Immature natural killer cell (primary cell): ENCODE results near the gene FILIP1L. TPM values are rescaled to one million over a fixed set of nuclear protein-coding genes. Genes with fewer than 3 reads are reported as not detected.
A peak's percentile ranks its signal among the peaks of the same experiment; 100 is the strongest.

Source experiments
- DNase-seq, 3 donors: peaks; one replicate each; pipeline ENCODE4 v3.0.0; 2022; ENCODE audit warnings: mixed read lengths in 1 of 3
- H3K27ac Mint-ChIP-seq, 6 donors: one replicate each; pipeline ENCODE4 v1.8.0; 2020; ENCODE audit warnings: mixed read lengths in 6 of 6, mild to moderate bottlenecking in 5 of 6, inconsistent platforms in 4 of 6, moderate library complexity in 3 of 6
- H3K27me3 Mint-ChIP-seq, 3 donors: one replicate each; pipeline ENCODE4 v1.8.0; 2020 to 2021; ENCODE audit warnings: low read depth in 3 of 3, mild to moderate bottlenecking in 3 of 3, mixed read lengths in 3 of 3, moderate library complexity in 3 of 3, inconsistent platforms in 1 of 3
- H3K36me3 Mint-ChIP-seq, 3 donors: one replicate each; pipeline ENCODE4 v1.8.0; 2020; ENCODE audit warnings: mixed read lengths in 3 of 3, inconsistent platforms in 2 of 3, mild to moderate bottlenecking in 2 of 3
- H3K4me1 Mint-ChIP-seq, 2 donors: one replicate each; pipeline ENCODE4 v1.8.0; 2020; ENCODE audit warnings: inconsistent platforms in 2 of 2, mild to moderate bottlenecking in 2 of 2, mixed read lengths in 2 of 2, moderate library complexity in 1 of 2
- H3K4me3 Mint-ChIP-seq, 5 donors: one replicate each; pipeline ENCODE4 v1.8.0; 2020; ENCODE audit warnings: mild to moderate bottlenecking in 5 of 5, mixed read lengths in 5 of 5, inconsistent platforms in 3 of 5, moderate library complexity in 3 of 5
- H3K9me3 Mint-ChIP-seq, 6 donors: one replicate each; pipeline ENCODE4 v1.8.0; 2020; ENCODE audit warnings: mild to moderate bottlenecking in 6 of 6, mixed read lengths in 6 of 6, inconsistent platforms in 4 of 6, moderate library complexity in 3 of 6
- polyA plus RNA-seq, 3 donors: library from polyadenylated mRNA; unstranded; fragments of 300-500 nt; fragmentation: Illumina TruSeq; gene quantifications; one replicate each; pipeline ENCODE4 v1.2.3, GENCODE V29; 2021

The FILIP1L gene
- polyA plus RNA-seq, 3 donors from 2014 or later = 0.09 TPM; not detected in 2

- no peak overlapping the region for H3K27ac Mint-ChIP-seq
- H3K27me3 Mint-ChIP-seq = no peaks in the 10 kb centered on the region
- no peaks in the 10 kb centered on the region for H3K4me1 Mint-ChIP-seq
- H3K36me3 Mint-ChIP-seq = no peaks in the 10 kb centered on the region
- H3K9me3 Mint-ChIP-seq = no peaks in the 10 kb centered on the region
- H3K4me3 Mint-ChIP-seq = no peak overlapping the region
- no peak for DNase-seq
These were observed 85.2 kb downstream of the FILIP1L start for GRCh38 chr3:100029052-100029451.

DNA sequence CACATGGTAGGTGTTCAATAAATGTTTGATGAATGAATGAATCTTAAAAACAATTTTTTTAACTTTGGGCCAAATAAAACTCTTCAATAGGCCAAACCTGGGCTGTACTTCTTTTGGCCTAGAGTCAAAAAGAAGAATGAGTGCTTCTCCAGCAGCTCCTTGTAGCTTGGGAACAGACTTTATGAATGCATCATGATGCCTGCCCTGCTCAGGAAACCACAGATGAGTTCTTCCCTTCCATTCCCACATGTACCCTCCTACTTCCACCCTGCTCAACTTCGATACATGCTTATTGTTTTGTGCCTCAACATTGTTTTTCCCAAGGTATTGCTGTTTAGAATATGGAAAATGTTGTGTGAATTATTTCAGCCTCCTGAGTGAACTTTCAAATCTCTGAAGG lies 87.0 kb downstream of the FILIP1L start:
- Mint-ChIP-seq H3K4me1 (no peaks in the 10 kb centered on the region), H3K9me3 (no peaks in the 10 kb centered on the region), H3K36me3 (no peaks in the 10 kb centered on the region), H3K4me3 (no peak overlapping the region), H3K27me3 (no peaks in the 10 kb centered on the region), H3K27ac (no peak overlapping the region)
- no peak for DNase-seq

GRCh38 chr3:100024520-100025303 lies 89.6 kb downstream of the FILIP1L start:
- Mint-ChIP-seq H3K4me3 (no peak overlapping the region), H3K27ac (no peak overlapping the region), H3K27me3 (no peaks in the 10 kb centered on the region), H3K9me3 (no peaks in the 10 kb centered on the region), H3K36me3 (no peaks in the 10 kb centered on the region), H3K4me1 (no peaks in the 10 kb centered on the region)
- DNase-seq = no peak

- no peaks in the 10 kb centered on the region for H3K4me1 Mint-ChIP-seq
- no peak overlapping the region for H3K4me3 Mint-ChIP-seq
- no peaks in the 10 kb centered on the region for H3K36me3 Mint-ChIP-seq
- H3K9me3 Mint-ChIP-seq = no peaks in the 10 kb centered on the region
- no peak overlapping the region for H3K27ac Mint-ChIP-seq
- no peaks in the 10 kb centered on the region for H3K27me3 Mint-ChIP-seq
- DNase-seq = no peak
These were observed 90.7 kb downstream of the FILIP1L start for GRCh38 chr3:100023595-100023994.

DNA sequence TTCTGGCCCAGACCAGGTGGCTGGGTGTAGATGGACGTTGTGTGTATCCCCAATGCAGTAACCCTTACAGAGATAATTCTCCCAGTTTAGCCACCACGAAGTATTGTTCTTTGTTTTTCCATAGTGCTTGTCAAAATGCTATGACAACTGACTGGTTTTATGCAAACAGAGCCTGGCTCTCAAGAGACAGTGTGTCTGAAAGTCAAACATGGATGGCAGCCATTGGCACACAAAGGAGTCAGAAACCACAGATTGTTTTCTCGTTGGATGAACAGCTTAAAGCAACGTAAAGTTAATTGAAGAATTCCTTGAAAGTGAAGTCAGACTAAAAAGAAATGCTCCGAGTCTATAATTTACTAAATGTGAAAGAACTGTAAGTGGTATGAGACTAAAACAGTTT lies 91.2 kb downstream of the FILIP1L start:
- no peak for DNase-seq
- Mint-ChIP-seq H3K4me3 (no peak overlapping the region), H3K4me1 (no peaks in the 10 kb centered on the region), H3K27ac (no peak overlapping the region), H3K36me3 (no peaks in the 10 kb centered on the region), H3K9me3 (no peaks in the 10 kb centered on the region), H3K27me3 (no peaks in the 10 kb centered on the region)

- no peaks in the 10 kb centered on the region for H3K4me1 Mint-ChIP-seq
- DNase-seq = no peak
- H3K4me3 Mint-ChIP-seq = no peak overlapping the region
- H3K27me3 Mint-ChIP-seq = no peaks in the 10 kb centered on the region
- no peak overlapping the region for H3K27ac Mint-ChIP-seq
- no peaks in the 10 kb centered on the region for H3K36me3 Mint-ChIP-seq
- no peaks in the 10 kb centered on the region for H3K9me3 Mint-ChIP-seq
These were observed 91.8 kb downstream of the FILIP1L start for GRCh38 chr3:100022506-100022905.

DNA sequence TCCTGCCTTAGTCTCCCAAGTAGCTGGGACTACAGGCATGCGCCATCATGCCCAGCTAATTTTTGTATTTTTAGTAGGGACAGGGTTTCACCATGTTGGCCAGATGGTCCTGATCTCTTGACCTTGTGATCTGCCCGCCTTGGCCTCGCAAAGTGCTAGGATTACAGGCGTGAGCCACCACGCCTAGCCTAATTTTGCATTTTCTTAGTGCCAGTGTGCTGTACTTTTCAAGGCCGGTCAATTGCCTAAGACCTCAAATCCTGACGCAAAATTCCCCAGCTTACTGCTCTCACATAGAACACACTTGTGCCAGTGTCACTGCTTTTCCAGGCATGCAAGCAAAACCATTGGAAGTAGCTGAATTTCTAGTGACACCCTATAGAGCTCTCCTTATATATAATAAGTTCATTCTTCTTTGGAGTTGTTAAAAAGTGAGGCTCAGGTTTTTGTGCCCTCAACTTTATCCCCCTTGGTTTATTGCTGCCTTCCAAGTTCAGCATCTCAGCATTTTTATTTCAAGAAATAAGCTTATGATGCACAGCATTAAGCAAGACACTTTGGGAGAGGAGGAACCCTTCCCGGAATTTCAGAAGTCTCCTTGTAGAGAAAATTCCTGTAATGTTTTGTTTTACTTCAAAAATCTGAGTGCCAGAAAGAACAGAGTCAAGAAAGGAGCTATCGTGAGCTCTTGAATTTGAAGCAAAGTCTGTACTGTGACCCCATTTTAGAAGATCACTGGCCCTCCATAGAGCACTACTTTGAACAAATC lies 93.2 kb downstream of the FILIP1L start:
- Mint-ChIP-seq H3K27me3 (no peaks in the 10 kb centered on the region), H3K36me3 (no peaks in the 10 kb centered on the region), H3K4me3 (no peak overlapping the region), H3K9me3 (no peaks in the 10 kb centered on the region), H3K27ac (no peak overlapping the region), H3K4me1 (no peaks in the 10 kb centered on the region)
- DNase-seq = no peak

DNA sequence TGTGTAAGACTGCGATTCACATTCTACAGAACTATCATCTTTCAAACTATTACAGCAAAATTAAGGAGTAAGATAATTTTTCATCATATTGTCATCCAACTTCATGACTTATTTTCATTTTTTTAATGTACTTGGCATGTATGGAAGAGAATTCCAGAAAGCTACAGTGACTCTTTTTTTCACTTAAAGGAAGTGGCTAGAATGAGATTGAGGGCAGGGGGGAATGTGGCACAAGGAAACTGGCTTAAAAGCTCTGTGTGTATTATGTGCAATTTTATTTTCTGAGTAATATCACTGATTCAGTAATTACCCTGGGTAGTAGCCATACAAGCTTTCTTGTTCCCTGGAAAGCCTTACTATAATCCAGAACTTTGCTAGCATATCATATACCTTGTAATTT lies 94.6 kb downstream of the FILIP1L start:
- DNase-seq = no peak
- no peak overlapping the region for H3K4me3 Mint-ChIP-seq
- H3K9me3 Mint-ChIP-seq = no peaks in the 10 kb centered on the region
- peaks cover 0 to 4% (median 0%) of the 10 kb centered on the region in 3 donors for H3K36me3 Mint-ChIP-seq
- H3K4me1 Mint-ChIP-seq = no peaks in the 10 kb centered on the region
- H3K27me3 Mint-ChIP-seq = no peaks in the 10 kb centered on the region
- peak overlapping the region in 1 of 6 donors; percentile 32 for H3K27ac Mint-ChIP-seq

DNA sequence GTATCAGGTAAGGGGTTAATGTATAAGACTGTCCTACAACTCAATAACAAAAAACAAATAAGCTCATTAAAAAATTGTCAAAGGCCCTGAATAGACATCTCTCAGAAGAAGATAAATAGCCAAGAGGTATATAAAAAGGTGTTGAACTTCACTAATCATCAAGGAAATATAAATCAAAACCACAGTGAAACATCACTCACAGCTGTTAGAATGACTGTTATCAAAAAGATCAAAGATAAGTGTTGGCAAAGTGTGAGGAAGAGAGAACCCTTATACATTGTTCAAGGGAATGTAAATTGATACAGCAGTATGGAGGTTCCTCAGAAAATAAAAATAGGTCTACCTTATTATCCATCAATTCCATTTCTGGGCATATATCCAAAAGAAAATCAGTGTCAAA lies 95.5 kb downstream of the FILIP1L start:
- Mint-ChIP-seq H3K27ac (no peak overlapping the region), H3K36me3 (peaks cover 0 to 4% (median 0%) of the 10 kb centered on the region in 3 donors), H3K4me3 (no peak overlapping the region), H3K27me3 (no peaks in the 10 kb centered on the region), H3K9me3 (no peaks in the 10 kb centered on the region), H3K4me1 (no peaks in the 10 kb centered on the region)
- DNase-seq = no peak

DNA sequence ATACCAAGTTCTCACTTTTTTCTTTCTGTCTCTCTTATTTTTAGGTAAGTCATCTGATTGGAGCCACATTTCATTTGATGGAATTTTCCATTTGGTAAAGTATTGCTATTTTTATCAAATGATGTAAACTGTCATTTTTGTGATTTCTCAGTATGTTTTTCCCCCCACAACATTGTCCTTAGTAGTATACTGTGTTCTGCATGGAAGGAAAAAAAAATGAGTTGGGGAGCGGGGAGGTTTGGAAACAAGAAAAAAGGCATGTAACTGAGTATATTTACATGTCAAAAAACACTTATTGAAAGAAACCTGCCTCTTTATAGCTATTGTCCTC lies 104.2 kb downstream of the FILIP1L start:
- H3K4me1 Mint-ChIP-seq = no peaks in the 10 kb centered on the region
- H3K36me3 Mint-ChIP-seq = peaks cover 0 to 8% (median 4%) of the 10 kb centered on the region in 3 donors
- H3K9me3 Mint-ChIP-seq = no peaks in the 10 kb centered on the region
- H3K27me3 Mint-ChIP-seq = no peaks in the 10 kb centered on the region
- no peak overlapping the region for H3K27ac Mint-ChIP-seq
- DNase-seq = no peak
- H3K4me3 Mint-ChIP-seq = no peak overlapping the region

- Mint-ChIP-seq H3K4me3 (no peak overlapping the region), H3K27me3 (no peaks in the 10 kb centered on the region), H3K27ac (no peak overlapping the region), H3K9me3 (no peaks in the 10 kb centered on the region), H3K36me3 (peaks cover 0 to 8% (median 3%) of the 10 kb centered on the region in 3 donors), H3K4me1 (no peaks in the 10 kb centered on the region)
- no peak for DNase-seq
These were observed 104.8 kb downstream of the FILIP1L start for GRCh38 chr3:100009276-100010086.

GRCh38 chr3:100008081-100008698 lies 106.1 kb downstream of the FILIP1L start:
- no peak overlapping the region for H3K27ac Mint-ChIP-seq
- no peaks in the 10 kb centered on the region for H3K9me3 Mint-ChIP-seq
- H3K4me1 Mint-ChIP-seq = no peaks in the 10 kb centered on the region

DNA sequence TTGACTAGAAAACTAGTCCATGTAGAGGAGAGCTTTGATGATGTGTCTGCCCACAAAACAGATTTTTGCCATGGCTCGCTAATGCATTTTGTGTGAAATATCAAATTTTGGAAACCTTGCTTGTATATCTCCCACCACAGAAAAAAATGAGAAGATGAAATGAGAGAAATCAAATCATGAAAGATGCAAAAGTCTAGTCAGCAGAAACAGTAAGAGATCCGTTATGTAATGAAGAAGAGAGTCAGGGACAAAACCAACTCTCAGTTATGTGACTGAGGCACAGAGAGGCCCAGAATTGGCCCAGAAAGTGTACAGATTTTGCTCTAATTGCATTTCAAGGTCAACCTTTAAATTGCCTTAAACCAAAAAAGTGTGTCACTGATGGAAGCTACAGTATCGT lies 107.0 kb downstream of the FILIP1L start:
- H3K4me1 Mint-ChIP-seq = no peaks in the 10 kb centered on the region
- peaks cover 0 to 8% (median 3%) of the 10 kb centered on the region in 3 donors for H3K36me3 Mint-ChIP-seq
- DNase-seq = no peak
- peaks cover 0 to 1% (median 0%) of the 10 kb centered on the region in 3 donors for H3K27me3 Mint-ChIP-seq
- H3K9me3 Mint-ChIP-seq = no peaks in the 10 kb centered on the region
- no peak overlapping the region for H3K27ac Mint-ChIP-seq
- no peak overlapping the region for H3K4me3 Mint-ChIP-seq

More at GRCh38 chr3:100008081-100008698, 106.1 kb downstream of the FILIP1L start:
- Mint-ChIP-seq H3K27me3 (no peaks in the 10 kb centered on the region), H3K36me3 (peaks cover 0 to 8% (median 3%) of the 10 kb centered on the region in 3 donors), H3K4me3 (no peak overlapping the region)
- DNase-seq = no peak
